ENCODE data around the gene LCE2C.

LCE2C gene

DNA sequence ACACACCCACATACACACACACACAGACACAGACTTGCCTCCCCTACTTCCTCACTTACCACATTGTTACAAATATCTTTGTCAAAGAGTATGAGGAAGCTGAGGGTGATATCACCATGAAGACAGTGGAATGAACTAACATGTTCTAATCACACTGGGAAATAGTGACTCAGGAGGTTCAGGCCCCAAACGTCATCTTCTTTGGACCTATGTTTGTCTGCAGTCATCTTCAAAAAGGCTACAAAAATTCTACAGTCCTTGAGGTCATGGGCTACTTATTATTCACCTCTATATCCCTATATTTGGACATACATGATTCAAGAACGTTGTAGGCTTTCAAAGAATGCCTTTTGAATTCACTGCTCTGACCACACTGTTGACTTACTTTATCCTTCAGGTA lies 2.1 kb upstream of the LCE2C start:
- no peaks in the 10 kb centered on the region for H3K27me3 ChIP-seq (ENCODE audit: insufficient read depth, low read length)
- no peak overlapping the region for H3K9ac ChIP-seq (ENCODE audit: low read length)
- no peak overlapping the region for H2AFZ ChIP-seq (ENCODE audit: low read length)
- H3K79me2 ChIP-seq (ENCODE audit: insufficient read depth, low read length): no peaks in the 10 kb centered on the region
- TF ChIP-seq, protein P1, sequence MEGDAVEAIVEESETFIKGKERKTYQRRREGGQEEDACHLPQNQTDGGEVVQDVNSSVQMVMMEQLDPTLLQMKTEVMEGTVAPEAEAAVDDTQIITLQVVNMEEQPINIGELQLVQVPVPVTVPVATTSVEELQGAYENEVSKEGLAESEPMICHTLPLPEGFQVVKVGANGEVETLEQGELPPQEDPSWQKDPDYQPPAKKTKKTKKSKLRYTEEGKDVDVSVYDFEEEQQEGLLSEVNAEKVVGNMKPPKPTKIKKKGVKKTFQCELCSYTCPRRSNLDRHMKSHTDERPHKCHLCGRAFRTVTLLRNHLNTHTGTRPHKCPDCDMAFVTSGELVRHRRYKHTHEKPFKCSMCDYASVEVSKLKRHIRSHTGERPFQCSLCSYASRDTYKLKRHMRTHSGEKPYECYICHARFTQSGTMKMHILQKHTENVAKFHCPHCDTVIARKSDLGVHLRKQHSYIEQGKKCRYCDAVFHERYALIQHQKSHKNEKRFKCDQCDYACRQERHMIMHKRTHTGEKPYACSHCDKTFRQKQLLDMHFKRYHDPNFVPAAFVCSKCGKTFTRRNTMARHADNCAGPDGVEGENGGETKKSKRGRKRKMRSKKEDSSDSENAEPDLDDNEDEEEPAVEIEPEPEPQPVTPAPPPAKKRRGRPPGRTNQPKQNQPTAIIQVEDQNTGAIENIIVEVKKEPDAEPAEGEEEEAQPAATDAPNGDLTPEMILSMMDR (IDR thresholded peaks at IDR 0.05; ENCODE audit: low read length): no peak
- TF ChIP-seq EZH2 (IDR thresholded peaks at IDR 0.05; ENCODE audit: borderline replicate concordance, low read length): no peak
- no peak overlapping the region for H3K4me3 ChIP-seq (ENCODE audit: low read depth, low read length, poor library complexity, severe bottlenecking)
- no peaks in the 10 kb centered on the region for H3K4me1 ChIP-seq (ENCODE audit: insufficient read depth, low read length, severe bottlenecking)
- no peaks in the 10 kb centered on the region for H3K36me3 ChIP-seq (ENCODE audit: insufficient read depth, low read length)
- no peaks in the 10 kb centered on the region for H3F3A ChIP-seq (ENCODE audit: insufficient read depth, low read length)
- H3K9me2 ChIP-seq (ENCODE audit: low read depth, low read length): no peaks in the 10 kb centered on the region
- H3K27ac ChIP-seq (ENCODE audit: low read depth, low read length, poor library complexity, severe bottlenecking): no peak overlapping the region
- H3K9me3 ChIP-seq (ENCODE audit: low read length): no peaks in the 10 kb centered on the region
- no peaks in the 10 kb centered on the region for H4K20me1 ChIP-seq (ENCODE audit: insufficient read depth, low read length)
- no peak overlapping the region for H3K4me2 ChIP-seq (ENCODE audit: low read length)

DNA sequence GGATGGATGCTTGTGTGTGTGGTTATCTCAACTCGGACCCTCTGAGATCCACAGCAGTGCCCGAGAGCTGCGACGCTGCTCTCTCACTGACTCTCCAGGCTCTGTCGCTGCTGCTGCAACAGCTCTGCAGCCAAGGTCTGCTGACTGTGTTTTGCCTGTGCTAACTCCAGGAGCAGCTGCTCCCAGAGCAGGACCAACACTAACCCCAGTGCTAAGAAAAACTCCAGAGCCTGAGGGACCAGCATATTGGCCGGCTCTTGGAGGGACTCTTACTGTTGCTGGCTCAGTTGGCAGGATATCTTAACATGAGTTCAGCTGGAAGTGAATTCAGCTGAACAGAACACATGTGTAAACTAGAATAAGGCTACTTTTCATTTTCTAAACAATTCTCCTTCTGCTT lies 4.4 kb downstream of the LCE2C start:
- no peak overlapping the region for H3K4me3 ChIP-seq (ENCODE audit: low read depth, low read length, poor library complexity, severe bottlenecking)
- H3K9ac ChIP-seq (ENCODE audit: low read length): no peak overlapping the region
- no peaks in the 10 kb centered on the region for H3K27me3 ChIP-seq (ENCODE audit: insufficient read depth, low read length)
- H3F3A ChIP-seq (ENCODE audit: insufficient read depth, low read length): no peaks in the 10 kb centered on the region
- no peaks in the 10 kb centered on the region for H3K36me3 ChIP-seq (ENCODE audit: insufficient read depth, low read length)
- H3K9me3 ChIP-seq (ENCODE audit: low read length): no peaks in the 10 kb centered on the region
- H2AFZ ChIP-seq (ENCODE audit: low read length): no peak overlapping the region
- no peaks in the 10 kb centered on the region for H3K9me2 ChIP-seq (ENCODE audit: low read depth, low read length)
- no peaks in the 10 kb centered on the region for H3K4me1 ChIP-seq (ENCODE audit: insufficient read depth, low read length, severe bottlenecking)
- H4K20me1 ChIP-seq (ENCODE audit: insufficient read depth, low read length): no peaks in the 10 kb centered on the region
- H3K4me2 ChIP-seq (ENCODE audit: low read length): no peak overlapping the region
- TF ChIP-seq, protein P1 (IDR thresholded peaks at IDR 0.05; ENCODE audit: low read length): no peak
- TF ChIP-seq EZH2 (IDR thresholded peaks at IDR 0.05; ENCODE audit: borderline replicate concordance, low read length): no peak
- H3K79me2 ChIP-seq (ENCODE audit: insufficient read depth, low read length): no peaks in the 10 kb centered on the region
- no peak overlapping the region for H3K27ac ChIP-seq (ENCODE audit: low read depth, low read length, poor library complexity, severe bottlenecking)

DNA sequence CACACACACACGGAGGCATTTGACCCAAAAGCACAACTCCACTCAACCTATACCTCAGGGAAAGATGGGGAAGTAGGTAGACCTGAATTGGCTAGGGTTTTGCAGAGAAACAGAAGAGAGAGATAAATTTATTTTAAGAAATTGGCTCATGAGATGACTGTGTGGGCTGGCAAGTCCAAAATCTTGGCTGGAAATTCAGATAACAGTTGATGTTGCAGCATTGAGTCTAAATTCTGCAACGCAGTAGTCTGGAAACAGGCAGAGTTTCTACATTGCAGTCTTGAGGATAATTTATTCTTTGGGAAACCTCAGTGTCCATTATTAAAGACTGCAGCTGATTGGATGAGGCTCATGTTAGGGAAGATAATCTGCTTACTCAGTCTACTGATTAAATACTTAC lies 6.5 kb downstream of the LCE2C start:
- Histone ChIP-seq H3K27me3 (ENCODE audit: insufficient read depth, low read length) (no peaks in the 10 kb centered on the region), H3K36me3 (ENCODE audit: insufficient read depth, low read length) (no peaks in the 10 kb centered on the region), H3K9me3 (ENCODE audit: low read length) (no peaks in the 10 kb centered on the region), H3K27ac (ENCODE audit: low read depth, low read length, poor library complexity, severe bottlenecking) (no peak overlapping the region), H3K9ac (ENCODE audit: low read length) (no peak overlapping the region), H4K20me1 (ENCODE audit: insufficient read depth, low read length) (no peaks in the 10 kb centered on the region), H3K4me3 (ENCODE audit: low read depth, low read length, poor library complexity, severe bottlenecking) (no peak overlapping the region), H2AFZ (ENCODE audit: low read length) (no peak overlapping the region), H3F3A (ENCODE audit: insufficient read depth, low read length) (no peaks in the 10 kb centered on the region), H3K79me2 (ENCODE audit: insufficient read depth, low read length) (no peaks in the 10 kb centered on the region), H3K4me1 (ENCODE audit: insufficient read depth, low read length, severe bottlenecking) (no peaks in the 10 kb centered on the region), H3K9me2 (ENCODE audit: low read depth, low read length) (no peaks in the 10 kb centered on the region), H3K4me2 (ENCODE audit: low read length) (no peak overlapping the region)
- TF ChIP-seq, protein P1 (IDR thresholded peaks at IDR 0.05; ENCODE audit: low read length): no peak
- no peak for TF ChIP-seq EZH2 (IDR thresholded peaks at IDR 0.05; ENCODE audit: borderline replicate concordance, low read length)

All from OCI-LY1 (cell line).